ENCODE measurements around the gene SIPA1L3. TPM values are rescaled to one million over a fixed set of nuclear protein-coding genes. Genes with fewer than 3 reads are reported as not detected.
A peak's percentile ranks its signal among the peaks of the same experiment; 100 is the strongest.

Gene SIPA1L3
- total RNA-seq, 1 experiment from 2014 or later, result 10.5 TPM

GRCh38 chr19:37942516-37942902 is 35.5 kb downstream of the SIPA1L3 start:
- no peak for DNase-seq (ENCODE audit: low read depth)

- DNase-seq (ENCODE audit: low read depth), result no peak
Measured at GRCh38 chr19:37943480-37943879, 36.5 kb downstream of the SIPA1L3 start.

- no peak for DNase-seq (ENCODE audit: low read depth)
Measured at GRCh38 chr19:37946132-37946531, 39.1 kb downstream of the SIPA1L3 start.

- DNase-seq (ENCODE audit: low read depth), result no peak
Measured at GRCh38 chr19:37947778-37948177, 40.8 kb downstream of the SIPA1L3 start.

GRCh38 chr19:37948362-37948761 is 41.4 kb downstream of the SIPA1L3 start:
- DNase-seq (ENCODE audit: low read depth), result no peak

GRCh38 chr19:37950471-37951175 is 43.6 kb downstream of the SIPA1L3 start:
- no peak for DNase-seq (ENCODE audit: low read depth)

- no peak for DNase-seq (ENCODE audit: low read depth)
Measured at GRCh38 chr19:37951816-37952210, 44.8 kb downstream of the SIPA1L3 start.

- no peak for DNase-seq (ENCODE audit: low read depth)
Measured at GRCh38 chr19:37953171-37953917, 46.3 kb downstream of the SIPA1L3 start.

- DNase-seq (ENCODE audit: low read depth), result no peak
Measured at GRCh38 chr19:37953918-37954303, 46.9 kb downstream of the SIPA1L3 start.

- DNase-seq (ENCODE audit: low read depth), result no peak
Measured at GRCh38 chr19:37954421-37954874, 47.4 kb downstream of the SIPA1L3 start.

- DNase-seq (ENCODE audit: low read depth), result no peak
Measured at GRCh38 chr19:37955986-37956385, 49.0 kb downstream of the SIPA1L3 start.

GRCh38 chr19:37957176-37957575 is 50.2 kb downstream of the SIPA1L3 start:
- no peak for DNase-seq (ENCODE audit: low read depth)

GRCh38 chr19:37959665-37960114 is 52.7 kb downstream of the SIPA1L3 start:
- no peak for DNase-seq (ENCODE audit: low read depth)

- no peak for DNase-seq (ENCODE audit: low read depth)
Measured at GRCh38 chr19:37961198-37961597, 54.2 kb downstream of the SIPA1L3 start.

GRCh38 chr19:37963190-37963936 is 56.4 kb downstream of the SIPA1L3 start:
- DNase-seq (ENCODE audit: low read depth), result peak; percentile 92

- peak; percentile 45 for DNase-seq (ENCODE audit: low read depth)
Measured at GRCh38 chr19:37964109-37964508, 57.1 kb downstream of the SIPA1L3 start.

GRCh38 chr19:37966211-37966661 is 59.2 kb downstream of the SIPA1L3 start:
- peak; percentile 47 for DNase-seq (ENCODE audit: low read depth)

- peak; percentile 42 for DNase-seq (ENCODE audit: low read depth)
Measured at GRCh38 chr19:37966662-37967231, 59.7 kb downstream of the SIPA1L3 start.

- DNase-seq (ENCODE audit: low read depth), result no peak
Measured at GRCh38 chr19:37969695-37970094, 62.7 kb downstream of the SIPA1L3 start.

- DNase-seq (ENCODE audit: low read depth), result no peak
Measured at GRCh38 chr19:37970699-37971098, 63.7 kb downstream of the SIPA1L3 start.

- DNase-seq (ENCODE audit: low read depth), result no peak
Measured at GRCh38 chr19:37972803-37973202, 65.8 kb downstream of the SIPA1L3 start.

GRCh38 chr19:37973666-37974065 is 66.7 kb downstream of the SIPA1L3 start:
- no peak for DNase-seq (ENCODE audit: low read depth)

Measured in RPMI7951 (cell line).